ENCODE measurements around the gene QKI. TPM values are rescaled to one million over a fixed set of nuclear protein-coding genes. Genes with fewer than 3 reads are reported as not detected.

Gene QKI
- total RNA-seq, 2 experiments from 2014 or later = 61.0 to 65.7 TPM

GRCh38 chr6:163390770-163391169 lies 23.7 kb upstream of the QKI start:
- CTCF ChIA-PET = no interaction called here

GRCh38 chr6:163391985-163392384 lies 22.5 kb upstream of the QKI start:
- ChIA-PET POLR2A (no interaction called here), CTCF (no interaction called here)

More at GRCh38 chr6:163390770-163391169, 23.7 kb upstream of the QKI start:
- POLR2A ChIA-PET = no interaction called here

GRCh38 chr6:163392533-163392932 lies 22.0 kb upstream of the QKI start:
- ChIA-PET CTCF (no interaction called here), POLR2A (no interaction called here)

DNA sequence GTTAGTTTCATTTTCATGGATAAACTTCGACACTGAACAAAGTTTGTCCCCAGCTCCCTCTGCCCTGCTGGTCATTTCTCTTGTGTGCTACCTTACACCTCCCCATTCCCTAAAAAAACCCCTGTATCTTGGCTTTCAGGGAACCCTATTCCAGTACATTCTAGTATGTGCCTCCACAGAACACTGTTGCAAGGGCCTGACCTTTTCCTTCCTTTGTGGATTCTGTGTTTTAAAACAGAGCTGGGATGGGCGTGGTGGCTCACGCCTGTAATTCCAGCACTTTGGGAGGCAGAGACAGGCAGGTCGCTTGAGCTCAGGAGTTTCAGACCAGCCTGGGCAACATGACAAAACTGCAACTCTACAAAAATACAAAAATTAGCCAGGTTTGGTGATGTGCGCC lies 20.6 kb upstream of the QKI start:
- CTCF ChIA-PET = no interaction called here
- POLR2A ChIA-PET = no interaction called here

- POLR2A ChIA-PET = no interaction called here
- CTCF ChIA-PET = no interaction called here
Measured at GRCh38 chr6:163394659-163395058, 19.9 kb upstream of the QKI start.

GRCh38 chr6:163395122-163395830 lies 19.2 kb upstream of the QKI start:
- CTCF ChIA-PET = interaction anchor here (0.6 kb wide), 1 partner anchor 526 kb away, joined by 3 read pairs; no protein-coding TSS in a partner anchor
- POLR2A ChIA-PET = no interaction called here

DNA sequence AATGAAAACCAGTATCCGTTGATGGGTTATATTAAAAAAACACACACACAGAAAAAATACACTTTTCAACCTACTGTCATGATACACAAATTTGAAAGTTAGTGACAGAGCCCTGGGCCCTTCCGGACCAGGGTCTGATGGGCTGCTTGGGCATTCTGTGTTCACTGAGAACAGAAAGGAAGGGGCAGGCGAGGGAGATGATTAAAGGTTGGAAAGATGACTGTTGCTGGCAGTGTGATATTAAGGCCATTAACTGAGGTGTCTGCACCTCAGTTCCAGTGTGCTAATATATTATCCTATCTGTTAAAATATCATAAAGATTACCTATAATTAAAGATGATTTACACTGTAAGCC lies 18.7 kb upstream of the QKI start:
- POLR2A ChIA-PET = no interaction called here
- CTCF ChIA-PET = interaction anchor here (0.6 kb wide), 1 partner anchor 526 kb away, joined by 3 read pairs; no protein-coding TSS in a partner anchor

DNA sequence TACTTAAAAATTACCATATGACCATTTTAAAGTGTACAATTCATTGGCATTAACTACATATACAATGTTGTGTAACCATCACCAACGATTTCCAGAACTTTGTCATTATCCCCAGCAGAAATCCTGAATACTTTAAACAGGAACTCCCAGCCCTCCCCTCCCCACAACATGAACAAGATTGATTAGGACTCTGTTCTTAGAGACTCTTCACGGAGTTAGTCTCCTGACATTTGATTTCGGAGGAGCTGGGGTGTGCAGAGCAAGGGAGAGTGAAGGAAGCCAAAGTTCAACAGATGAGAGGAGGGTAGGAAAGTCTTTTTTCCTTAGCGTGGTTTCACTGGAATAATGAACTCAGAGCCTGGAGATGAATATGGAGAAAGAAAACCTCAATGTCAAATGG lies 17.2 kb upstream of the QKI start:
- ChIA-PET CTCF (interaction anchor here (0.6 kb wide), 1 partner anchor 441 kb away, joined by 3 read pairs; no protein-coding TSS in a partner anchor), POLR2A (no interaction called here)

GRCh38 chr6:163398115-163398514 lies 16.4 kb upstream of the QKI start:
- CTCF ChIA-PET = no interaction called here

DNA sequence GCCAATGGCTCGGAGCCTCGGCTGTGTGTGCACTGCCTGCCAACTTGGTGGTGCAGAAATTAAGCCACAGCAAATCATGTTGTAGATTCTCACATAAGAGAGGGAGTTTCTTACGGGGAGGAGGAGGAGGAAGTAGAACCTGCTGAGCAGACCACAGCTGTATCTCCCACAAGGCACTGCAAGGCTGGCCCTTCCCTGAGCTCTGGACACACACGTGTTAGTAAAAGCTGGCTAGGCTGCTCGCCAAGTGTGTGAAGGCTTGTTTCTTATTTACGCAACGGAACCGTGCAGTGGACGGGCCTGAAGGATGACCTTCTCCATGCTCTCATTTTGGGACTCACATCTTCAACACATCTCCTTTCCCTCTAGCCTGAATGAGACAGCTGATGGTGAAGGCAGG lies 15.7 kb upstream of the QKI start:
- ChIA-PET CTCF (no interaction called here), POLR2A (no interaction called here)

More at GRCh38 chr6:163398115-163398514, 16.4 kb upstream of the QKI start:
- POLR2A ChIA-PET = no interaction called here

GRCh38 chr6:163400509-163400908 lies 14.0 kb upstream of the QKI start:
- ChIA-PET CTCF (interaction anchor here (1.2 kb wide), 1 partner anchor 154 kb away, joined by 3 read pairs; no protein-coding TSS in a partner anchor), POLR2A (no interaction called here)

DNA sequence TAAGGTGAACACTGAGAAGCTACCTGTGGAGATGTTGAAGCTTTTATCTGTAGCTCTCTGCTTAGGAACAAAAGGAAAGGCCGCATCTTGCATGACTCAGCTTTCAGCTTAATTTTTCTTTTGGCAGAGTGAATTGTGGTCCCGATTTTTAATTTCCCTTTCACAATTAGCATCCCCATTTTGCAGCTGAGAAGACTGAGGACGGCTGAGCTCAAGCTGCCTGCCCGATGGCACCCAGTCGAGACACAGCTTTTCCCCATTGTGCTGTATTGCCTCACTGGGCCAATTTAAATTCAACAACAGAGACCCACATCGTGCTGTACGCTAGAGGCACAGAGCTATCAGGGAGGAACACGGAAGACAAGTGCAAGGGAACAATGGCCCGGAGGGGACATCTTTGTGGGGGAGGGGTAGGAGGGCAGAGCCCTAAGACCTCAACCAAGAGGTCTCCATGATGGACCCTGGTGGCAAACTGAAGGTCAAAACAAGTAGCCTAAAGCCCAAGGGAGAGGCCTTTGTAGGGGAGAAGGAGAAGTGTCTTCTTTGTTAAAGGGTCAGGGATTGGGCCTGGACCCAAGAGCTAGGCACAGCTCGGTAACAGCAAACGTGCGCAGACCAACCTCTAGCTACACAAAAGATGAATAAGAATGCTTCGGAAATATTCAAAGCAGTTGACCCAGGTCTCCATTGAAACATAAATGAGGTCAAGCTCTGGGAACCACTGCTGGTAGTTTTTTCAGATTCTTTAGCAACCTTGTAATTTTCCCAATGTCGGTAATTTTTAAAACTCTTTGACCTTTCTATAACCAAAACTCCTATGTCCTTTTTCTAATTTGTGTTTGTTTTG lies 13.3 kb upstream of the QKI start:
- POLR2A ChIA-PET = no interaction called here
- CTCF ChIA-PET = interaction anchor here (1.2 kb wide), 1 partner anchor 153 kb away, joined by 3 read pairs; no protein-coding TSS in a partner anchor

GRCh38 chr6:163402616-163403015 lies 11.9 kb upstream of the QKI start:
- POLR2A ChIA-PET = no interaction called here
- CTCF ChIA-PET = no interaction called here

DNA sequence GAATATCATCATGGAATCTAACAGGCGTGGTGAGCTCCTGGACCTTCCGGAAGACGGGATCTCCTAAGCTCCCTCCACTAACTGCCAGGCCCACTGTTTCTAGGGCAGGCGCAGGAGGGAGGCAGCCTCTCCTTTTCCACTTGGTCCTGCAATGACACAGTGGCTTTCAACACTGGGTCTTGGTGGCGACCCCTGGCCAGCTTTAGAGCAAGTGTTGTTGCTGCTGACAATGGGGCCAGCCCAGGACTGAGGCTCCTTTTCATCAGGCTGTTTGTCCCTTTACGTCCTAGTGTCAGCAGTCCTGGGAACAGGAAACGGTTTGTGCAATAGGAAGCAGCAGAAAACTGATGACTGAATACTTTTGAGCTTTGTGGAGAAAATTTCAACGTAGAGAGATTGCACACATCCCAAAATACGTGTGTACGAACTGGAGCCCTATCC lies 9.7 kb upstream of the QKI start:
- ChIA-PET POLR2A (no interaction called here), CTCF (no interaction called here)

GRCh38 chr6:163405412-163406309 lies 8.9 kb upstream of the QKI start:
- POLR2A ChIA-PET = no interaction called here
- CTCF ChIA-PET = no interaction called here

- ChIA-PET POLR2A (no interaction called here), CTCF (no interaction called here)
Measured at GRCh38 chr6:163406366-163406765, 8.2 kb upstream of the QKI start.

DNA sequence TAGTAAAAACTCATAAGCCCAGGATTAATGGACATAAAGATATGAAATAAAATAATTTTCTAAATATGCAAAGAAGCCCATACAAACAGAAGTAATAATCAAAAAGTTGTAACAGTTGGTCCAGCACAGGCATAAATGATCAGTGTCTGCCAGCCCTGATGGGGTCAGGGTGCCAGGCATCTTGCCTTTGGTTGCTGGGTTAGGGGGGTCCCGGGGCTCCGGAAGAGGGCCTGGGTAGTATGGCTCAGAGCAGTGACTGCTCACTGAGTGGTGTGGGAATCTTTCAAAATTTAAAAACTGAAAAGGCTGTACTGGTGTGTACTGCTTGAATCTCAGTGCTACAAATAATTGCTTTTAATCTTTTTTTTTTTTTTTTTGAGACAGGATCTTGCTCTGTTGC lies 7.7 kb upstream of the QKI start:
- ChIA-PET POLR2A (no interaction called here), CTCF (no interaction called here)

- POLR2A ChIA-PET = no interaction called here
- CTCF ChIA-PET = no interaction called here
Measured at GRCh38 chr6:163408352-163408991, 6.0 kb upstream of the QKI start.

DNA sequence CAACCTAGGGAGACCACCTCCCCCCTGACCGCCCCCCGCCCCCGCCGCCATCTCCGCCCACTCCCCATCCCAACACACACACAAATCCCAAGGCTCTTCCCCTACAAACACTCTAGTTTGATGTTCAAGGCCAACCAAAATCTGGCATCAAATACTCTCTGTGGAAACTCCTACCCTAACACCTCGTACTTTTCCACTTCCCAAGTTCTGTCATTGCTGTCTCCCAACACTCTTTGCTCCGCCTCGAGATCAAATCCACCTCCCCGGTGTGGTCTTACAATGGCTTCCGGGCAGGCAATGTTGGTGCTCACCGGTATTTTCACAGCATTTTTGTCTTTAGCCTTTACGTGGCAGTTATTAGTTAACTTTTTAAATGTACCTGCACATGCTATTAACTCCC lies 4.8 kb upstream of the QKI start:
- CTCF ChIA-PET = no interaction called here

GRCh38 chr6:163412341-163412740 lies 2.2 kb upstream of the QKI start:
- ChIA-PET POLR2A (interaction anchor here (0.5 kb wide), 1 partner anchor 27 kb away, joined by 3 read pairs; no protein-coding TSS in a partner anchor), CTCF (interaction anchor here (0.6 kb wide), 1 partner anchor 612 kb away, joined by 3 read pairs; no protein-coding TSS in a partner anchor)

More for the DNA sequence above, 4.8 kb upstream of the QKI start:
- POLR2A ChIA-PET = no interaction called here

Data from activated CD8-positive, alpha-beta memory T cell treated with anti-CD3 and anti-CD28 coated beads for 36 hours (primary cell).